Measurements from ENCODE around the gene FBXO30.

GRCh38 chr6:145801021-145801420, 13.6 kb downstream of the FBXO30 start:
- TF ChIP-seq CTCF (IDR thresholded peaks at IDR 0.05; ENCODE audit: borderline replicate concordance, extremely low read depth, low read length, poor library complexity, severe bottlenecking) (no peak), EZH2 (IDR thresholded peaks at IDR 0.05; ENCODE audit: borderline replicate concordance, low read depth, low read length, severe bottlenecking) (no peak)
